Activated CD4-positive, alpha-beta T cell treated with anti-CD3 and anti-CD28 coated beads, Interleukin-2, amount 50 U/mL, for 16 hours (primary cell): ENCODE data around the gene HIGD1A.

Experiments
- DNase-seq: peaks from one replicate; pipeline ENCODE4 v3.0.0-alpha.2; 2020

Gene HIGD1A

DNA sequence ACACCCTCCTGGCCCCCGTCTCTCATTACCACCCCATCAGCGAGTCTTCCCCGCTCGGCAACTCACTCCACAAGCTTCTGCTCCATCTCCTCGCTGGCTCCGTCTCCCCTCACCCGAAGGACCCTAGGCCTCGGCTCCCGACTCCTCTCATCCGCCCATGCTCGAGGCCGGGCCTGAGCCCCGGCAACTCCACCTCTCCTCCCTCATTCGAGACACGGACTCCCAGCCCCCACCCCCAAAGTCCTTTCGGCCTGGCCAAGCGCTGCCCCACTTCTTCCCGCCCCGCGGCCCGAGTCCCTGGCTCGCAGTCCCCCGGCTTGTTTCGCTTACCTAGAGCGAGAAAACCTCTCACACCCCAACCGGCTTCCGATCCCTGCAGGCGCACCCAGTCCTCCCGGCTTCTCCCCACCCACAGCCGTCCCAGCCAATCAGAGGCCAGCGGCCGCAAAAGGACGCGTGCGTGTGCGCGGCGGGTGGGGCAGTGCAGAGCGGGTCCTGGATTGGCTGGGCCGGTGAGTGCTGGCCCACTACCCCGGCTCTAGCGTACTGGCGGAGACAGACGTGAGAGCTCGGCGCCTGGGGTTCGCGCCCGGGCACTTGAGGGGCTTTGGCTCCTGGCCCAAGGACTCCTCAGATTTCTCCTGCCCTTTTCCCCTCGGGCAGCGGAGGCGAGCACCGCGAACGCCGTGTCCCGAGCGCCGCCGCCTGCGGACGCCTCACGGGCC lies at the start of gene HIGD1A:
Gene HIGD1A, minus strand, starts transcription at position 385 of the 725 bp plus-strand sequence. CDS start 10,237 bp downstream, outside the sequence.
- DNase-seq: peak; percentile 97

DNA sequence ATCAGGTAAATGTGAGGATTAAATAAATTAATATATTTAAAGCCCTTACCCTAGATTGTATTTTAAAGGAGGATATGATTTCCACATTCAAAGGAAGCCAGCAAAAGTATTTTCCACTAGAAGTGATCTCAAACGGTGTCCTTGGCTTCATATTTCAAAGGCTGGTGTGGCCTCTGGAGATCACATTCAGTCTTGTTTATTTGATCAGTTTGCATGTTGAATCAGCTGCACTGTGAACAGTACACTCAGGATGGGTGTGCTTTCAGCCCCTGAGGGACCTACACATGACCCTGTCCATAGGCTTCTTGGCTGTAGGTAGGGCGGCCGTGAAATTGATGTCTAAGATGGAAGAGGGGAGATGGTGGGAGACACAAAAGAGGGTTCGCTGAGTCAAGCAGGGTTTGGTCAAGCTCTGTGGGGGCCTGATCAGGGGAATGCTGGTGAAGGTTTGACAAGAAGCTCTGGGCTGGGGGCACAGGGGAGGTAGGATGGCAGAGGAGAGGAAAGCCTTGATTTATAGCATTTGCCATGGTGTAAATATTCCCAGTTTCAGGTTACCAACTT lies 49.5 kb upstream of the HIGD1A start:
- no peak for DNase-seq

- DNase-seq: no peak
These were observed 48.8 kb upstream of the HIGD1A start for GRCh38 chr3:42853056-42853455.

- DNase-seq: no peak
These were observed 48.2 kb upstream of the HIGD1A start for GRCh38 chr3:42852441-42852840.

GRCh38 chr3:42851228-42851834 lies 47.0 kb upstream of the HIGD1A start:
- no peak for DNase-seq

GRCh38 chr3:42850263-42850662 lies 46.0 kb upstream of the HIGD1A start:
- DNase-seq: no peak

DNA sequence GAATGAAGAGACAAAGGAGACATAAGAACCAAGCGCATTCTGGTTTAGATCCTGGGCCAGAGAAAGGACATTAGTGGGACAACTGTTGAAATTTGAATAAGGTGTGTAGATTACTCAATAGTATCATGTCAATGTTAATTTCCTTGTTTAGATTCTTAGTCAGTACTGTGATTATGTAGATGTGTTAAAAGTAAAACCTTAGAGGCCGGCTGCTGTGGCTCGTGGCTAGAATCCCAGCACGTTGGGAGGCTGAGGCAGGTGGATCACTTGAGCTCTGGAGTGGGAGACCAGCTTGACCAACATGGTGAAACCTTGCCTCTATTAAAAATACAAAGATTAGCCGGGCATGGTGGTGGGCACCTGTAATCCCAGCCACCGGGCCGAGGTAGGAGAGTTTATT lies 44.7 kb upstream of the HIGD1A start:
- no peak for DNase-seq

DNA sequence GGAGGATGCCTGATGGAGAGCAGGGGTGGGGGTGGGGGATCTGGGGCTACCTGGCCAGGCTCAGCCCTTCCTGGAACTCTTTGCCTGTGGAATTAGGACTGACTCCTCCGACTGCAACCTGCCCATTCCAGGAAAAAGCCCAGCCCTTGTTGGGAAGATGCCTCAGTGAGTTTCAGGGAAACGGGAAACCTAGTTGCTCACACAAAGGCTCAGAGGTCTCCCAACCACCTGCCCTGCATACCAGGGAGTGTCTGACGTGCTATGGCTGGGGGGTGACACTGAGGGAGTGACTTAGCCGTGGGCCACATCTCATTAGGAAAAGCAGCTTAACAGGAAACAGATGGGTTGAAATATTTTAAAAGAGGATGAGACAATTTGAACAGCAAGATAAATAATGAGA lies 43.4 kb upstream of the HIGD1A start:
- no peak for DNase-seq

DNA sequence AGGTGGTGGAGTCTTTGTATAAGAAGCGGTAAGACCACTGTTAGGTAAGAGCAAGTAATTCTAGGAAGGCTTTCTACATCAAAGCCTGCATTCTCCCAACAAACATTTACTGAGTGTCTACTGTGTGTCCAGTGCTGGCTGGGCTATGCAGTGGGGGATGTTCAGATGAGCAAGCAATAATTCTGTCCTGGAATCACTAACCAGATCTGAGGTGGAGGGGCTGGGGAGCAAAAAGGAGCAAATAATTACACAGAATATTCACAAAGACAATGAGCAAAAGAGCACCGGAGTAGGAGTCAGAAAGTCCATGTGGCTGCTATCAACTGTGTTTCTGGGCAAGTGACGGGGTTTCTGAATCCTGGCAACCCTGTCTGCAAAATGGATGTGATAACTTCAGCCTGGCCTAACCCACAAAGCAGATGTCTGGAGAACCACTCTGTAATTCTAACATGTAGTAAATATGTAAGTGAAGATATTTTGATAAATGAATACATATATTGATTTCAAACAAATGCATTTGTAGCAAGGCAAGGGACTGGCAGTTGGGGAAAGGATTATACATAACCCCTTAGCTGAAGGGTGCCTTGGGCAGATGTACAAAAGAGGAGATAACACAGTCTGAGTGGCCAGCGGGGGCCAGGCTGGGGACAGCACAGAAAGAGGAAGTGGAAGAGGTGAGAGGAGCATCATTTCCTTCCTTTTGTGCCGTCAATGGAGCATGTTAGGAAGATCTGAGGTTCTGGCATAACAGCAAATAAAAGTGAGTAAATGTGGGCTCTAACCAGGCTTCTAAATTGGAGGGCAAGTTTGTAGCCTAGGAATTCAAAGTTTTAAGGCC lies 42.6 kb upstream of the HIGD1A start:
- DNase-seq: peak; percentile 12

DNA sequence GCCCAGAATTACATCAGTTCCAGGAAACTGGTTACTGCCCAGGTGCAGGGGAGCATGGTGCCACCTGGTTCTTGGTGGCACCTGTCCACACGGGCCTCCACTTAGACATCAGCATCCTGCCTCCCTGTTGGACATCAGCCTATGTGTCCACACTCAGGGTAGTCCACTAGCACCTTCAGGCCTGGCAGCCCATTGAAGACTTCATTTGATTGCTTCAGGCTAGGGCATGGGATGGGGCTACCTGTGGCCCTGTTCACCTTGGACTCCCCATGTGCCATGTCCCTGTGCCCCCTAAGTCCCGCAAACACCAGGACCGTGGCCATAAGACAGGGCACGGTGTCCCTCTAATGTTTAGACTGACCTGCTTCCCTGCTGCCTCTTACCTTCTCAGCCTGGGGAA lies 40.5 kb upstream of the HIGD1A start:
- no peak for DNase-seq

GRCh38 chr3:42844412-42844713 lies 40.1 kb upstream of the HIGD1A start:
- no peak for DNase-seq

DNA sequence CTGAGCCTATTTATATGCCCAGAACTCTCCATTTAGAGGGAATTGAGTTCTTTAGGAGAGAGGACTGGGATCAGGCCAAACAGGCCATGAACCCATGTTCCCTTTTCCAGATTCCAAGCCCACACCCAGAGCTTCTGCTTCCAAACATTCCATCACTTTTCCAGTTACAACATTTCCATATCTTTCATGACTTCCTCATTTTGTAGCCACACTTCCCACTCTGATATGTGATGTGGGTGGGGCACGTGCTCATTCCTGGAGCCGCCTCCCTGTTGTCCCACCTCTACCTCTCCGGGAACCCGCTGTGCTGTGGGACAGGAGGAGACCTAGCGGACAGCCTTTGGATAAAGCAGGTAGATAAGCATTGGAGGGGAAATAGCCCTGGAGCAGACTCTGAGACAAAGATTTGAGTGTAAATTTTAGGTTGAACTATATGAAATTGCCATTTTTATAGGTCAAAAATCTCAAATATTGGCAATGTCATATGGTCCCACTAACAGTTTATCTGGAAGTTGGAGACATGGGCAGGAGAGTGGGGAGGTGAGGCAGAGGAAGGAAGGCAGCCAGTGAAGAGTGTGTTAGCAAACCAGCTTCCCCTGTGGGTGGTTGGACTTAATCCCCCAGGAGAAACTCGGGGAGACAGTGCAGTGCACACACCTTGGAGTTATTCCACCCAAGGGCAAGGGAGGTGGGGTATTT lies 39.6 kb upstream of the HIGD1A start:
- DNase-seq: no peak

DNA sequence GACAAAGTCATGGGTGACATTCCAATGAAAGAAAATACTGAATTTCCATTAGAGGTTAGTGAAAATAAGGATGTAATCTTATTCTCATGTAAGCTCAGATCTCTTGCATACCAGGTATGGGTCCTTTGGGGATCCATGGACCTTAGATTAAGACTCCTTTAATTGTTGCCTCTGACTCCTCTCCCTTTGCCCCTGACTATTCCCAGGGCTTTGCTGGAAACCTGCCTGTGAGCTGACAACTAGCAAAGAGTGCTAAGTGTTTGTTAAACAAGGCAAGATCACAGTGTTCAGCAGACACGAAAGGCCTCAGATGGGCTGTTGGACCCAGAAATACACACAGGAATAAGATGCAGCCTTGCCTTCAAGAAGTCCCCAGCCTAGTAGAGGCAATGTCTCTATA lies 37.0 kb upstream of the HIGD1A start:
- DNase-seq: no peak

- DNase-seq: peak; percentile 57
These were observed 35.3 kb upstream of the HIGD1A start for GRCh38 chr3:42839616-42840015.

DNA sequence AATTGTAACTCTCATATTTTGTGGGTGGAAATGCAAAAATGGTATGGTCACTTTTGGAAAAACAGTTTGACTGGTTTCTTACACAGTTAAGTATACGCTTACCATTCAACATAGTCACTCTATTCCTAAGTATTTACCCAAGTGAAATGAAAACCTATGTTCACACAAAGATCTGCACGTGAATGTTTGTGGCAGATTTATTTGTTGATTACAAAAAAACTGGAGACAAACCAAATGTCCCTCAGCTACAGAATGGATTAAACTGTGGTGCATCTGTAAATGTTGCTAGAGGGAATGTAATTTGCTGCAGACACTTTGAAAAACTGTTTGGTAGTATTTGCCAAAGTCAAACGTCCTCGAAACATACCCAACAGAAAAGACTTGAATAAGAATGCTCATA lies 34.3 kb upstream of the HIGD1A start:
- DNase-seq: no peak

DNA sequence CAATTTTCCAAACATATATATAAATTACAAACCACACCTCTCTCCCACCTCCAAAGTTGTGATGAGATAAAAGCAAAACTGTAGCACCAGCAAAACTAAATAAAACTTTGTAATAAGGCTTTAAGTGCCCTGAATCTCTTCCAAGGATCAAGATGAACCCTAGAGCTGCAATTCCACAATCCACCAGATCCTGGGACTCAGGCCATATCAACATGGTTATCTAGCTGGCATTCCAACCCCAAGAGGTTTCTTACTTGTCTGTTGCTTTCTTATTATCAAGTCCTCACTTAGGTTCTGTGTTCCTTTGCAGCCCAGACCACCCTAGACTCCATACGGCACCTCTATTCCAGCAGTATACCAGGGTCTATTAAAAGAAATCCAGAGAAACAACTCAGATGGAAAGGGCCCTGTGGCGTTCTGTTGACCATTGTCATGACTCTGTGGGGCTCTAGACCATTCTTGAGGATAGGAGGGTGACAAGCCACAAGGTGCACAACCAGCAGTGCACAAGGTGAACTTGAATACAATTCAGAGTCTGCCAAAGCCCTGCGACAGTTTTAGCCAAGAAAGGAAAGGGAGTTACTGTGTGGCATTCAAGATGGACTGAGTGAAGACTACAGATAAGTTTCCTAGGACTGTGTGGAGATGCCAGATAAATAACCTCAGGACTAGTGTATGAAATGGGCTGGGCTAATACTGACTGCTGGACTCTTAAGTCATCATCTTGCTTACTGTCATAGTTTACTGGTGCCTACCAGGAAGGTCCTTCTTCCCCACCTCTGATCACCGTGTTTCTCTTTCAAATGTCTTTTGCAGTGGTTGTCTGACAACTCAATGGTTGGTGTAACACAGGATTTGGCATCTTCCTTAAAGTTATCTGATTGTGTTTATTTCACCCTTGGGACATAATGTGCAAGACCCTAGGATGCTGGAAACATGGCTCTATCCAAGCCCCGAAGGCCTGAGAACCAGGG lies 32.1 kb upstream of the HIGD1A start:
- DNase-seq: no peak

GRCh38 chr3:42831321-42831713 lies 27.0 kb upstream of the HIGD1A start:
- DNase-seq: peak; percentile 83

DNA sequence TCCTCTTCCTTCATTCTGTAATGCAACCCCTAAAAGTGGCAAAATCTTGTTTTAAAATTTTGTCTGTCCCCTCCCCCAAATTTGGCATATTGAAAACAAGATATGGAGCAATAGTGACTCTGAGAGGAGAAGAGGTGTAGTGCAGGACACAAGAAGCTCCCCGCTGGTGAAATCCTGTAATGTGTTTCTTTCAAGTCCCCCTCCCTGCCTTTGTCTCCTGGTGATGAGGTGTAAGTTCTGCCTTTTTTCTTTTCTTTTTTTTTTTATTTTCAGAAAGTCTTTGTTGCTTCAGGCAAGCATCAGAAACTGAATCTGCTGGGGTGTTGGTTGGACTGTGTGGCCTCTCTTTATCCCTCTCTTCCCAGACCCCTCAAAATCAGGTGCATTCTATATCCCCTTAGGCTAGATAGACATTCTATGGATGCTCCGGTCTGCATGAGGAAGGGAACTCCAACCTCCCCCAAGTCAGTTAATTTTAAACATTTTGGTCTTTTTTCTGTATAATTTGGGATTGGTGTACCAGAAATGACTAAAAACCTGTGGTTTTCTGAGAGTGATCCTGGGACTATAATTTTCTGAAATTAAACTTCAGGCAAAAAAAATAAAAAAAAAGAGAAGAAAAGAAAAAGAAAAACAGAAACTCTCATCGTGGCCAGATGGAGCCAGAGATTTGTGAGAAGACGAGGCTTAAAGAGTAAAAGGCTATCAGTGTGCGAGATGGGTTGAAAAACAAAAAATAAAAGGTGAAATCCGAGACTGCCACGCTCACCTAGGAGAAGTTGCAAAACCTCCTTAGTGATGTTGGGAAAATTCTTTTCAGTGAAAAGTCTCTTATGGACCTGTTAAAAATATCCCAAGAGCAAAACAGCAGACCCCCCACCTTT lies 26.4 kb upstream of the HIGD1A start:
- no peak for DNase-seq

- DNase-seq: no peak
These were observed 25.5 kb upstream of the HIGD1A start for GRCh38 chr3:42829628-42830436.

- no peak for DNase-seq
These were observed 24.9 kb upstream of the HIGD1A start for GRCh38 chr3:42829083-42829627.
